ENCODE data around the gene MAOA. TPM values are rescaled to one million over a fixed set of nuclear protein-coding genes. Genes with fewer than 3 reads are reported as not detected.

The MAOA gene
- total and polyA plus RNA-seq, 9 of the 15 experiments (the other 6 are each of a cell fraction or from before 2014, with no cell fraction given) = 0.68 to 2.7 (median 1.9) TPM

DNA sequence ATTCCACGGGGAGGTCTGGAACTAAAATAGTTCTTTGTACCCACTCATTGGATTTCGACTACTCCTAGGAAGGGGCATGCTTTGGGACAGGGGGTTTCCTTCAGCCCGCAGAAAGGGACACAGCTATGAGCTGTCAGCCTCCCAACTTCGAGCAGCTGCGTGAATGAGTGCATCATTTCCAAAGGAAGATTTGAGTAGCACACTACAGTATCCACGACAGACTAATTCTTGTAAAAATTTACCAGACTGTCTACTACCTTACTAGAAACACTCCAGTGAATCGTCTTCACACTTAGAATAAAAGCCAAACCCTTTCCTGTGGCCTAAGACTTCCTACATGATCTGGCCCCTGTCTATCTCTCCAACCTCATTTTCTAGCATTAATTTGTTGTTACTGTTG is 101.9 kb downstream of the MAOA start:
- H4K20me1 ChIP-seq (replicated peaks; ENCODE audit: control insufficient read depth, insufficient read depth, low read length) = no peaks in the 10 kb centered on the region
- H3K4me1 ChIP-seq (replicated peaks in 1 of 2; ENCODE audit: control insufficient read depth in 2 of 2, insufficient read depth in 2 of 2, low read length in 2 of 2) = no peaks in the 10 kb centered on the region
- H3K27me3 ChIP-seq (ENCODE audit: control insufficient read depth in 2 of 2, insufficient read depth in 2 of 2, low read length in 2 of 2) = peaks cover 0 to 6% of the 10 kb centered on the region in 2 experiments; a peak in 2 of 5 replicates
- H3K79me2 ChIP-seq (ENCODE audit: control insufficient read depth, insufficient read depth, low read length) = no peaks in the 10 kb centered on the region
- FAIRE-seq (no peak), ATAC-seq (no peak), DNase-seq (ENCODE audit: extremely low read depth in 1 of 4, low spot score in 3 of 4) (no peak)
- ChIA-PET POLR2A (no interaction called here), CTCF (ENCODE audit: low intra/inter-chr PET ratio) (no interaction called here)
- no TSS peak for BruUV-seq (replicated peaks)
- in situ Hi-C loops (cut with MboI) = loop anchor here (10.0 kb wide), 1 partner anchor 1973 kb away; no protein-coding TSS in a partner anchor
- H3K9ac ChIP-seq (ENCODE audit: insufficient read depth in 1 of 2, low read depth in 2 of 2, low read length in 2 of 2) = no peak overlapping the region
- intact Hi-C loops (cut with micrococcal nuclease) = loop anchor here (10.0 kb wide), 2 partner anchors 413 to 1973 kb away; no protein-coding TSS in a partner anchor
- no peaks in the 10 kb centered on the region for H3K9me1 ChIP-seq (ENCODE audit: control insufficient read depth, insufficient read depth, low read length)
- 0% methylated on average over 5 of the region's 7 CpGs for WGBS (ENCODE audit: insufficient coverage, low coverage, missing lambda C conversion rate)
- no peak overlapping the region for H3K4me3 ChIP-seq
- H3K36me3 ChIP-seq (ENCODE audit: control insufficient read depth, insufficient read depth, low read length) = no peaks in the 10 kb centered on the region
- H3K27ac ChIP-seq (ENCODE audit: extremely low read depth, low read depth, low read length) = no peak overlapping the region
- no peak overlapping the region for H3K4me2 ChIP-seq (ENCODE audit: insufficient read depth, low read length)
- H3K9me3 ChIP-seq (replicated peaks; ENCODE audit: control insufficient read depth, insufficient read depth, low read depth, low read length) = no peaks in the 10 kb centered on the region
- no peak overlapping the region for H2AFZ ChIP-seq (ENCODE audit: low read depth, low read length)
- TF ChIP-seq SUPT5H (IDR thresholded peaks at IDR 0.05) (no peak), ZNF57 (CRISPR knock-in tag; IDR thresholded peaks at IDR 0.05) (no peak), RCOR1 (IDR thresholded peaks at IDR 0.05; ENCODE audit: borderline replicate concordance in 1 of 2, low read depth in 2 of 2, low read length in 2 of 2) (no peak), ZNF316 (IDR thresholded peaks at IDR 0.05) (no peak), ZKSCAN1 (IDR thresholded peaks at IDR 0.05; ENCODE audit: low read depth, low read length) (no peak), NR4A1 (CRISPR knock-in tag; IDR thresholded peaks at IDR 0.05) (no peak), NR4A1 (tag; IDR thresholded peaks at IDR 0.05) (no peak), NONO (IDR thresholded peaks at IDR 0.05; ENCODE audit: low read depth in 2 of 2, low read length in 1 of 2) (no peak), CBFB (CRISPR knock-in tag; IDR thresholded peaks at IDR 0.05) (no peak), ATF7 (IDR thresholded peaks at IDR 0.05) (no peak), CHD4 (IDR thresholded peaks at IDR 0.05; ENCODE audit: insufficient read depth, insufficient replicate concordance, low read depth, low read length, poor library complexity, severe bottlenecking) (no peak), ZNF24 (IDR thresholded peaks at IDR 0.05) (no peak), MED1 (CRISPR knock-in tag; IDR thresholded peaks at IDR 0.05; ENCODE audit: borderline replicate concordance) (no peak)
- TF ChIP-seq, protein P1, sequence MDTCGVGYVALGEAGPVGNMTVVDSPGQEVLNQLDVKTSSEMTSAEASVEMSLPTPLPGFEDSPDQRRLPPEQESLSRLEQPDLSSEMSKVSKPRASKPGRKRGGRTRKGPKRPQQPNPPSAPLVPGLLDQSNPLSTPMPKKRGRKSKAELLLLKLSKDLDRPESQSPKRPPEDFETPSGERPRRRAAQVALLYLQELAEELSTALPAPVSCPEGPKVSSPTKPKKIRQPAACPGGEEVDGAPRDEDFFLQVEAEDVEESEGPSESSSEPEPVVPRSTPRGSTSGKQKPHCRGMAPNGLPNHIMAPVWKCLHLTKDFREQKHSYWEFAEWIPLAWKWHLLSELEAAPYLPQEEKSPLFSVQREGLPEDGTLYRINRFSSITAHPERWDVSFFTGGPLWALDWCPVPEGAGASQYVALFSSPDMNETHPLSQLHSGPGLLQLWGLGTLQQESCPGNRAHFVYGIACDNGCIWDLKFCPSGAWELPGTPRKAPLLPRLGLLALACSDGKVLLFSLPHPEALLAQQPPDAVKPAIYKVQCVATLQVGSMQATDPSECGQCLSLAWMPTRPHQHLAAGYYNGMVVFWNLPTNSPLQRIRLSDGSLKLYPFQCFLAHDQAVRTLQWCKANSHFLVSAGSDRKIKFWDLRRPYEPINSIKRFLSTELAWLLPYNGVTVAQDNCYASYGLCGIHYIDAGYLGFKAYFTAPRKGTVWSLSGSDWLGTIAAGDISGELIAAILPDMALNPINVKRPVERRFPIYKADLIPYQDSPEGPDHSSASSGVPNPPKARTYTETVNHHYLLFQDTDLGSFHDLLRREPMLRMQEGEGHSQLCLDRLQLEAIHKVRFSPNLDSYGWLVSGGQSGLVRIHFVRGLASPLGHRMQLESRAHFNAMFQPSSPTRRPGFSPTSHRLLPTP (IDR thresholded peaks at IDR 0.05; ENCODE audit: borderline replicate concordance, extremely low read depth, insufficient read length) = no peak
- TF ChIP-seq, protein P2, sequence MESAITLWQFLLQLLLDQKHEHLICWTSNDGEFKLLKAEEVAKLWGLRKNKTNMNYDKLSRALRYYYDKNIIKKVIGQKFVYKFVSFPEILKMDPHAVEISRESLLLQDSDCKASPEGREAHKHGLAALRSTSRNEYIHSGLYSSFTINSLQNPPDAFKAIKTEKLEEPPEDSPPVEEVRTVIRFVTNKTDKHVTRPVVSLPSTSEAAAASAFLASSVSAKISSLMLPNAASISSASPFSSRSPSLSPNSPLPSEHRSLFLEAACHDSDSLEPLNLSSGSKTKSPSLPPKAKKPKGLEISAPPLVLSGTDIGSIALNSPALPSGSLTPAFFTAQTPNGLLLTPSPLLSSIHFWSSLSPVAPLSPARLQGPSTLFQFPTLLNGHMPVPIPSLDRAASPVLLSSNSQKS (CRISPR knock-in tag; IDR thresholded peaks at IDR 0.05) = no peak
- TF ChIP-seq, protein P3, sequence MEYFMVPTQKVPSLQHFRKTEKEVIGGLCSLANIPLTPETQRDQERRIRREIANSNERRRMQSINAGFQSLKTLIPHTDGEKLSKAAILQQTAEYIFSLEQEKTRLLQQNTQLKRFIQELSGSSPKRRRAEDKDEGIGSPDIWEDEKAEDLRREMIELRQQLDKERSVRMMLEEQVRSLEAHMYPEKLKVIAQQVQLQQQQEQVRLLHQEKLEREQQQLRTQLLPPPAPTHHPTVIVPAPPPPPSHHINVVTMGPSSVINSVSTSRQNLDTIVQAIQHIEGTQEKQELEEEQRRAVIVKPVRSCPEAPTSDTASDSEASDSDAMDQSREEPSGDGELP (CRISPR knock-in tag; IDR thresholded peaks at IDR 0.05; ENCODE audit: borderline replicate concordance) = no peak
- TF ChIP-seq, protein P4, sequence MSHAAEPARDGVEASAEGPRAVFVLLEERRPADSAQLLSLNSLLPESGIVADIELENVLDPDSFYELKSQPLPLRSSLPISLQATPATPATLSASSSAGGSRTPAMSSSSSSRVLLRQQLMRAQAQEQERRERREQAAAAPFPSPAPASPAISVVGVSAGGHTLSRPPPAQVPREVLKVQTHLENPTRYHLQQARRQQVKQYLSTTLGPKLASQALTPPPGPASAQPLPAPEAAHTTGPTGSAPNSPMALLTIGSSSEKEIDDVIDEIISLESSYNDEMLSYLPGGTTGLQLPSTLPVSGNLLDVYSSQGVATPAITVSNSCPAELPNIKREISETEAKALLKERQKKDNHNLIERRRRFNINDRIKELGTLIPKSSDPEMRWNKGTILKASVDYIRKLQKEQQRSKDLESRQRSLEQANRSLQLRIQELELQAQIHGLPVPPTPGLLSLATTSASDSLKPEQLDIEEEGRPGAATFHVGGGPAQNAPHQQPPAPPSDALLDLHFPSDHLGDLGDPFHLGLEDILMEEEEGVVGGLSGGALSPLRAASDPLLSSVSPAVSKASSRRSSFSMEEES (CRISPR knock-in tag; IDR thresholded peaks at IDR 0.05) = no peak
